SK-N-SH treated with all-trans-retinoic acid at 6 μM for 48 hours (cell line): ENCODE results near the gene ULK3.

Experiments
- PATZ1 ChIP-seq: fragments of 250-450 bp; sonication (Bioruptor Pico); IDR thresholded peaks from 2 replicates; pipeline ENCODE4 v1.8.0; 2020; ENCODE audit warnings: mild to moderate bottlenecking, moderate library complexity, borderline replicate concordance
- PPARA ChIP-seq: fragments of 250-450 bp; sonication (Bioruptor Pico); IDR thresholded peaks from 2 replicates; pipeline ENCODE4 v1.5.0; 2020; ENCODE audit warnings: mild to moderate bottlenecking, borderline replicate concordance
- SNAI2 ChIP-seq: fragments of 250-450 bp; sonication (Bioruptor Pico); IDR thresholded peaks from 2 replicates; pipeline ENCODE4 v1.5.0; 2020; ENCODE audit warnings: mild to moderate bottlenecking, moderate library complexity
- ZFP3 ChIP-seq: fragments of 250-450 bp; sonication (Bioruptor Pico); IDR thresholded peaks from 2 replicates; pipeline ENCODE4 v1.5.0; 2020; ENCODE audit warnings: mild to moderate bottlenecking, moderate library complexity
- ZFP30 ChIP-seq: fragments of 450-650 bp; formaldehyde crosslinking; IDR thresholded peaks from 2 replicates; pipeline ENCODE4 v1.5.0; 2022; ENCODE audit warnings: mild to moderate bottlenecking, moderate library complexity
- TF ChIP-seq, protein P1 (sequence below): fragments of 250-450 bp; sonication (Bioruptor Pico); IDR thresholded peaks from 2 replicates; pipeline ENCODE4 v1.5.0; 2020; ENCODE audit warnings: mild to moderate bottlenecking, moderate library complexity

DNA sequence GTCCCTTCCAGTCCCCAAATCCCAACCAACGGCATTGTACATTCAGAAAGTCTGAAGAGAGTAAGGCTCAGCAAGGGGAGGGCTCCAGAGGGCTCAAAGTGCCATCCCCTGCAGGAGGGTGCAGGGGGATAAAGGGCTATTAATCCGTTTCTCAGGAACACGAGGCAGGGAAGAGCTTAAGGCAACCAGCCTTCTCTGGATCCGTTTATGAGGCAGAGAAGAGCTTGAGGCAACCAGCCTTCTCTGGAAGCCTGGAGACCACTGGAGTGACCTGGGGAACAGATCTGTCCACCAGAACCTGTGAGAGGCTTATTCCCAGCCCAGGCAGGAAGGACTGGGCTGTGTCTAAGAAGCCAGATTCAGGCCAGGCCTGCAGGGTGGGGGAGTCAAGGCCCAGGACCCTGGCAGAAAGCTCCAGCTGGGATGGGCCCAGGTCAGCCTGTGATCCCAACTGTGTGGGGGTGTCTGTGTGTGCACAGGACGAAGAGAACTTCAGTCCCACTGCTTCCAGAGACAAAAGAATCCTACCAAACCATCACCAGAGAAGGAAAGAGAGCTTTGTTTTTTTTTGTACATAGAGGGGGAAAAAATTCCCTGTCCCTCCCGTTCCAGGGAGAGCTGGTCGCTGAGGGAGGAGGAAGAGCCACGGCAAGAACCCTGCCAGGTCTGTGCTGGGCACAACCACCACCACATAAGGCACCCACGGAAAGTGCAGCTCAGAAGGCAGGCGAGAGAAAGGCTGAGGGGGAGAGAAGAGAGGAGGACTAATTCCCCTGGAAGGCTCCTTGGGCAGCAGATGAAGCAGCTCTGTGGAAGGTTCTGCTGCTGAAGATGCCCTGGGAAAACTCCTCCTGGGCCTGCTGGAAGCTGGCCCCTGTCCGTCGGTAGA, 1.6 kb upstream of the ULK3 start:
- no peak for TF ChIP-seq SNAI2 (CRISPR knock-in tag)
- TF ChIP-seq ZFP30 (CRISPR knock-in tag): no peak
- TF ChIP-seq PATZ1 (CRISPR knock-in tag): no peak
- TF ChIP-seq, protein P1, sequence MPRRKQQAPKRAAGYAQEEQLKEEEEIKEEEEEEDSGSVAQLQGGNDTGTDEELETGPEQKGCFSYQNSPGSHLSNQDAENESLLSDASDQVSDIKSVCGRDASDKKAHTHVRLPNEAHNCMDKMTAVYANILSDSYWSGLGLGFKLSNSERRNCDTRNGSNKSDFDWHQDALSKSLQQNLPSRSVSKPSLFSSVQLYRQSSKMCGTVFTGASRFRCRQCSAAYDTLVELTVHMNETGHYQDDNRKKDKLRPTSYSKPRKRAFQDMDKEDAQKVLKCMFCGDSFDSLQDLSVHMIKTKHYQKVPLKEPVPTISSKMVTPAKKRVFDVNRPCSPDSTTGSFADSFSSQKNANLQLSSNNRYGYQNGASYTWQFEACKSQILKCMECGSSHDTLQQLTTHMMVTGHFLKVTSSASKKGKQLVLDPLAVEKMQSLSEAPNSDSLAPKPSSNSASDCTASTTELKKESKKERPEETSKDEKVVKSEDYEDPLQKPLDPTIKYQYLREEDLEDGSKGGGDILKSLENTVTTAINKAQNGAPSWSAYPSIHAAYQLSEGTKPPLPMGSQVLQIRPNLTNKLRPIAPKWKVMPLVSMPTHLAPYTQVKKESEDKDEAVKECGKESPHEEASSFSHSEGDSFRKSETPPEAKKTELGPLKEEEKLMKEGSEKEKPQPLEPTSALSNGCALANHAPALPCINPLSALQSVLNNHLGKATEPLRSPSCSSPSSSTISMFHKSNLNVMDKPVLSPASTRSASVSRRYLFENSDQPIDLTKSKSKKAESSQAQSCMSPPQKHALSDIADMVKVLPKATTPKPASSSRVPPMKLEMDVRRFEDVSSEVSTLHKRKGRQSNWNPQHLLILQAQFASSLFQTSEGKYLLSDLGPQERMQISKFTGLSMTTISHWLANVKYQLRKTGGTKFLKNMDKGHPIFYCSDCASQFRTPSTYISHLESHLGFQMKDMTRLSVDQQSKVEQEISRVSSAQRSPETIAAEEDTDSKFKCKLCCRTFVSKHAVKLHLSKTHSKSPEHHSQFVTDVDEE: no peak
- no peak for TF ChIP-seq ZFP3
- no peak for TF ChIP-seq PPARA (CRISPR knock-in tag)
